GM12878 (cell line): ENCODE measurements around the gene SCLT1. TPM values are rescaled to one million over a fixed set of nuclear protein-coding genes. Genes with fewer than 3 reads are reported as not detected.

Experiments used
- ASH2L ChIP-seq: fragments of 300-600, 200-600 bp; sonication (generic); IDR thresholded peaks from 2 replicates; pipeline ENCODE4 v1.6.1; 2017; ENCODE audit warnings: low read depth, mild to moderate bottlenecking, borderline replicate concordance
- ATF2 ChIP-seq: IDR thresholded peaks from 2 replicates; pipeline ENCODE4 v1.6.1; 2012; ENCODE audit warnings: low read length, inconsistent platforms
- BCL11A ChIP-seq: IDR thresholded peaks from 2 replicates; pipeline ENCODE4 v1.6.1; 2011; ENCODE audit warnings: low read depth, low read length
- BCLAF1 ChIP-seq: fragments of 450-650 bp; IDR thresholded peaks from 2 replicates; pipeline ENCODE4 v1.6.1; 2017; ENCODE audit warnings: antibody characterized with exemption, mild to moderate bottlenecking, moderate library complexity
- CBFB ChIP-seq: IDR thresholded peaks from 2 replicates; pipeline ENCODE4 v1.6.1; 2016; ENCODE audit warnings: antibody characterized with exemption, low read depth
- CTCF ChIP-seq, 3 experiments: IDR thresholded peaks in 2 of 3; conservative IDR thresholded peaks in 1 of 3; 2 replicates each; pipeline ENCODE4 v1.5.1; 2011; ENCODE audit warnings: low read depth in 3 of 3, low read length in 3 of 3, mild to moderate bottlenecking in 3 of 3, control low read depth in 2 of 3, moderate library complexity in 2 of 3, inconsistent platforms in 1 of 3, mixed read lengths in 1 of 3; ENCODE audit not compliant: control insufficient read depth in 2 of 3, insufficient read depth in 1 of 3; ENCODE audit errors: extremely low read depth in 1 of 3
- MEF2A ChIP-seq: IDR thresholded peaks from 2 replicates; pipeline ENCODE4 v1.6.1; 2011; ENCODE audit warnings: low read depth, mild to moderate bottlenecking, low read length, moderate library complexity; ENCODE audit not compliant: insufficient read depth
- MTA2 ChIP-seq: fragments of 450-650 bp; IDR thresholded peaks from 2 replicates; pipeline ENCODE4 v1.6.1; 2016; ENCODE audit warnings: low read depth, mild to moderate bottlenecking, moderate library complexity
- MTA3 ChIP-seq: IDR thresholded peaks from 2 replicates; pipeline ENCODE4 v1.6.1; 2012; ENCODE audit warnings: low read length, inconsistent platforms, borderline replicate concordance
- NR2C1 ChIP-seq: fragments of 450-650 bp; IDR thresholded peaks from 2 replicates; pipeline ENCODE4 v1.6.1; 2017; ENCODE audit warnings: antibody characterized with exemption, mild to moderate bottlenecking, moderate library complexity
- NR2C2 ChIP-seq: IDR thresholded peaks from 2 replicates; pipeline ENCODE4 v1.6.1; 2011; ENCODE audit warnings: borderline replicate concordance, low read depth; ENCODE audit not compliant: control insufficient read depth, insufficient read length
- RAD51 ChIP-seq: fragments of 450-650 bp; IDR thresholded peaks from 2 replicates; pipeline ENCODE4 v1.6.1; 2016; ENCODE audit warnings: moderate library complexity, mild to moderate bottlenecking, inconsistent platforms
- RBBP5 ChIP-seq: fragments of 200-600 bp; sonication (generic); conservative IDR thresholded peaks from 2 replicates; pipeline ENCODE4 v1.6.1; 2016
- SMARCA5 ChIP-seq: fragments of 450-650 bp; IDR thresholded peaks from 2 replicates; pipeline ENCODE4 v1.6.1; 2017; ENCODE audit warnings: mild to moderate bottlenecking
- TCF7 ChIP-seq: IDR thresholded peaks from 2 replicates; pipeline ENCODE4 v1.6.1; 2014; ENCODE audit warnings: antibody characterized with exemption, borderline replicate concordance
- USF1 ChIP-seq: IDR thresholded peaks from 2 replicates; pipeline ENCODE4 v1.6.1; 2011; ENCODE audit warnings: borderline replicate concordance, low read depth, mild to moderate bottlenecking, moderate library complexity, mixed read lengths, low read length; ENCODE audit not compliant: insufficient read depth; ENCODE audit errors: extremely low read length
- ZNF622 ChIP-seq: fragments of 450-650 bp; IDR thresholded peaks from 2 replicates; pipeline ENCODE4 v1.6.1; 2017; ENCODE audit warnings: mild to moderate bottlenecking, inconsistent platforms
- polyA plus RNA-seq, 11 experiments: library from polyadenylated mRNA; depleted of rRNA in 4 of 11; unstranded in 6 of 11; stranded (reverse) in 5 of 11; fragments of >200 nt; fragmentation: Nextera tagmentation in 4 of 11; fragmentation: Illumina TruSeq in 1 of 11; extraction: Ambion mirVana in 4 of 11; extraction: Trizol in 1 of 11; gene quantifications; 1 replicate in 1 of 11; 2 replicates in 10 of 11; pipeline versions ENCODE4 v1.2.1 to v1.2.3, GENCODE V29; 2011 to 2016; ENCODE audit warnings: inconsistent platforms in 2 of 11, missing spikeins in 2 of 11, low read depth in 1 of 11
- total RNA-seq, 4 experiments: library from RNA; depleted of rRNA in 3 of 4; stranded (reverse); fragments of >200 nt in 3 of 4; fragmentation: Illumina TruSeq in 1 of 4; extraction: Trizol in 1 of 4; gene quantifications; 2 replicates each; pipeline versions ENCODE4 v1.2.1 to v1.2.3, GENCODE V29; 2013 to 2021
- TF ChIP-seq, protein P1 (sequence below): IDR thresholded peaks from 2 replicates; pipeline ENCODE4 v1.6.1; 2012; ENCODE audit warnings: low read depth, low read length, improper control_type of control experiment
- TF ChIP-seq, protein P2 (sequence below): fragments of 450-650 bp; IDR thresholded peaks from 2 replicates; pipeline ENCODE4 v1.6.1; 2017; ENCODE audit warnings: mild to moderate bottlenecking, low read depth, inconsistent platforms; ENCODE audit not compliant: poor library complexity, severe bottlenecking
- TF ChIP-seq, protein P3 (sequence below): fragments of 450-650 bp; IDR thresholded peaks from 2 replicates; pipeline ENCODE4 v1.6.1; 2016; ENCODE audit warnings: mild to moderate bottlenecking

Gene SCLT1
- total and polyA plus RNA-seq, 10 of the 15 experiments (the other 5 are each of a cell fraction or from before 2014, with no cell fraction given), result 7.8 to 31.4 (median 19.6) TPM

GRCh38 chr4:128916832-128917231 lies 176.5 kb downstream of the SCLT1 start (continued):
- TF ChIP-seq MEF2A (0 out of 2 replicates have a peak, but pooled peaks have one; percentile 50), ATF2 (0 out of 2 replicates have a peak, but pooled peaks have one; percentile 40), MTA2 (peak; percentile 64), CBFB (no peak), BCL11A (peak; percentile 57), MTA3 (peak; percentile 60; the same call in 1 of the 2 replicates), CTCF (IDR thresholded peaks at IDR 0.05 in 2 of 3, conservative IDR thresholded peaks at IDR 0.05 in 1 of 3; ENCODE audit: control insufficient read depth in 2 of 3, extremely low read depth in 1 of 3, insufficient read depth in 1 of 3, low read depth in 3 of 3, low read length in 3 of 3) (no peak), NR2C2 (no peak), RAD51 (peak; percentile 66; the same call in 1 of the 2 replicates), ASH2L (no peak), NR2C1 (no peak), USF1 (no peak), BCLAF1 (no peak), TCF7 (no peak), RBBP5 (no peak), ZNF622 (no peak), SMARCA5 (0 out of 2 replicates have a peak, but pooled peaks have one; percentile 25)
- TF ChIP-seq, protein P1, sequence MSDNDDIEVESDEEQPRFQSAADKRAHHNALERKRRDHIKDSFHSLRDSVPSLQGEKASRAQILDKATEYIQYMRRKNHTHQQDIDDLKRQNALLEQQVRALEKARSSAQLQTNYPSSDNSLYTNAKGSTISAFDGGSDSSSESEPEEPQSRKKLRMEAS, result no peak
- TF ChIP-seq, protein P2, sequence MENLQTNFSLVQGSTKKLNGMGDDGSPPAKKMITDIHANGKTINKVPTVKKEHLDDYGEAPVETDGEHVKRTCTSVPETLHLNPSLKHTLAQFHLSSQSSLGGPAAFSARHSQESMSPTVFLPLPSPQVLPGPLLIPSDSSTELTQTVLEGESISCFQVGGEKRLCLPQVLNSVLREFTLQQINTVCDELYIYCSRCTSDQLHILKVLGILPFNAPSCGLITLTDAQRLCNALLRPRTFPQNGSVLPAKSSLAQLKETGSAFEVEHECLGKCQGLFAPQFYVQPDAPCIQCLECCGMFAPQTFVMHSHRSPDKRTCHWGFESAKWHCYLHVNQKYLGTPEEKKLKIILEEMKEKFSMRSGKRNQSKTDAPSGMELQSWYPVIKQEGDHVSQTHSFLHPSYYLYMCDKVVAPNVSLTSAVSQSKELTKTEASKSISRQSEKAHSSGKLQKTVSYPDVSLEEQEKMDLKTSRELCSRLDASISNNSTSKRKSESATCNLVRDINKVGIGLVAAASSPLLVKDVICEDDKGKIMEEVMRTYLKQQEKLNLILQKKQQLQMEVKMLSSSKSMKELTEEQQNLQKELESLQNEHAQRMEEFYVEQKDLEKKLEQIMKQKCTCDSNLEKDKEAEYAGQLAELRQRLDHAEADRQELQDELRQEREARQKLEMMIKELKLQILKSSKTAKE, result no peak
- TF ChIP-seq, protein P3, sequence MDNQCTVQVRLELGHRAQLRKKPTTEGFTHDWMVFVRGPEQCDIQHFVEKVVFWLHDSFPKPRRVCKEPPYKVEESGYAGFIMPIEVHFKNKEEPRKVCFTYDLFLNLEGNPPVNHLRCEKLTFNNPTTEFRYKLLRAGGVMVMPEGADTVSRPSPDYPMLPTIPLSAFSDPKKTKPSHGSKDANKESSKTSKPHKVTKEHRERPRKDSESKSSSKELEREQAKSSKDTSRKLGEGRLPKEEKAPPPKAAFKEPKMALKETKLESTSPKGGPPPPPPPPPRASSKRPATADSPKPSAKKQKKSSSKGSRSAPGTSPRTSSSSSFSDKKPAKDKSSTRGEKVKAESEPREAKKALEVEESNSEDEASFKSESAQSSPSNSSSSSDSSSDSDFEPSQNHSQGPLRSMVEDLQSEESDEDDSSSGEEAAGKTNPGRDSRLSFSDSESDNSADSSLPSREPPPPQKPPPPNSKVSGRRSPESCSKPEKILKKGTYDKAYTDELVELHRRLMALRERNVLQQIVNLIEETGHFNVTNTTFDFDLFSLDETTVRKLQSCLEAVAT, result peak; percentile 63; the same call in 1 of the 2 replicates
